ENCODE measurements around the gene TFB1M.

DNA sequence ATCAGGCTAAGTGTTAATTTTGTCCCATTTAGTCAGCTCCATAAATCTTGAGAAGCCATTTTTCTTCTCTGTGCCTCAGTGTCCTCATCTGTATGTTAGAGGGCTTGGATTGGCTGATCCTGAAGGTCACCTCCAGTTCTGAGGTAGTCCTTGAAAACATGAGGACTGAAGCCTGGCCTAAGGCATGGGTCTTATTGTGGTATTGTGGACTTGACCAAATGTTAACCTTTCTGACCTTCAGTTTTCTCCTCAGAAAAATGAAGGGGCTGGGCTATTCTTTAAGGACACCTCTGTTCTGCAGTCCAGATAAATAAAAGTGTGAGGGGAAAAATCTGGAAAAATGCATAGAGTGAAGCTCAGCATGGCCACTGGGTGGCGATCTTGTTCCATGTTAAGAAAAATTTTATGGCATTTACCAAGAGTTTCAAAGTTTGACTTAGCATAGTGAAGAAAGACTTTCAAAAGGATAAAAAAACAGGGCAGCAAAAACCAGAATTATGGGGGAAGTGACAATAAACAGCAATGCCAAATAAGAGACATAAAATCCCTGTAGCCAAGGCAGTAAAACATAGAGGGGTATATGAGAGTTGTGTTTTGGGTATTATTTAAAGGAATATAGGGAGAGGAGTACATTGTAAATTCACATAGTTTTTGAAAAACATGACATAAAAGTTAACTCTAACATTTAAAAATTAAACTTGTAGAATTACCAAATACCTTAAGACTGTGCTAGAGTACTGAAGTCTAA is 13.2 kb upstream of the TFB1M start:
- TF ChIP-seq, protein P1, sequence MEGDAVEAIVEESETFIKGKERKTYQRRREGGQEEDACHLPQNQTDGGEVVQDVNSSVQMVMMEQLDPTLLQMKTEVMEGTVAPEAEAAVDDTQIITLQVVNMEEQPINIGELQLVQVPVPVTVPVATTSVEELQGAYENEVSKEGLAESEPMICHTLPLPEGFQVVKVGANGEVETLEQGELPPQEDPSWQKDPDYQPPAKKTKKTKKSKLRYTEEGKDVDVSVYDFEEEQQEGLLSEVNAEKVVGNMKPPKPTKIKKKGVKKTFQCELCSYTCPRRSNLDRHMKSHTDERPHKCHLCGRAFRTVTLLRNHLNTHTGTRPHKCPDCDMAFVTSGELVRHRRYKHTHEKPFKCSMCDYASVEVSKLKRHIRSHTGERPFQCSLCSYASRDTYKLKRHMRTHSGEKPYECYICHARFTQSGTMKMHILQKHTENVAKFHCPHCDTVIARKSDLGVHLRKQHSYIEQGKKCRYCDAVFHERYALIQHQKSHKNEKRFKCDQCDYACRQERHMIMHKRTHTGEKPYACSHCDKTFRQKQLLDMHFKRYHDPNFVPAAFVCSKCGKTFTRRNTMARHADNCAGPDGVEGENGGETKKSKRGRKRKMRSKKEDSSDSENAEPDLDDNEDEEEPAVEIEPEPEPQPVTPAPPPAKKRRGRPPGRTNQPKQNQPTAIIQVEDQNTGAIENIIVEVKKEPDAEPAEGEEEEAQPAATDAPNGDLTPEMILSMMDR (IDR thresholded peaks at IDR 0.05): peak; percentile 96
- no peak for TF ChIP-seq EZH2 (IDR thresholded peaks at IDR 0.05)
